WTC11 (cell line): ENCODE data around the gene ZNF582. TPM values are rescaled to one million over a fixed set of nuclear protein-coding genes. Genes with fewer than 3 reads are reported as not detected.

Source experiments
- ATAC-seq: fragments of 200-7000 bp; cut with Tn5 transposase; 2 replicates; pipeline ENCODE4 v1.10.0; 2021; ENCODE audit warnings: mild to moderate bottlenecking, moderate library complexity
- CTCF ChIA-PET: fragments of 300-600 bp; sonication (Branson Sonifier 250); formaldehyde crosslinking; loops from one replicate; lab custom pipeline; 2021; ENCODE audit warnings: antibody characterized with exemption; lab: Charles Lee
- POLR2A ChIA-PET: fragments of 350-600 bp; sonication (Branson Sonifier 250); formaldehyde crosslinking; loops from one replicate; lab custom pipeline; 2021; ENCODE audit warnings: antibody characterized with exemption; lab: Charles Lee
- DNase-seq: peaks from one replicate; pipeline ENCODE4 v3.0.0; 2021; ENCODE audit warnings: low spot score
- H3K27ac Mint-ChIP-seq: 2 replicates; pipeline ENCODE4 v1.8.0; 2021; ENCODE audit warnings: mixed read lengths
- H3K27me3 Mint-ChIP-seq: 2 replicates; pipeline ENCODE4 v1.8.0; 2021; ENCODE audit warnings: low read depth, mild to moderate bottlenecking, moderate library complexity, mixed read lengths
- H3K36me3 Mint-ChIP-seq: 2 replicates; pipeline ENCODE4 v1.8.0; 2021; ENCODE audit warnings: mixed read lengths
- H3K4me1 Mint-ChIP-seq: 2 replicates; pipeline ENCODE4 v1.8.0; 2022; ENCODE audit warnings: mixed read lengths
- H3K4me3 Mint-ChIP-seq: 2 replicates; pipeline ENCODE4 v1.8.0; 2021; ENCODE audit warnings: mild to moderate bottlenecking, moderate library complexity, mixed read lengths
- H3K9me3 Mint-ChIP-seq: 2 replicates; pipeline ENCODE4 v1.8.0; 2021; ENCODE audit warnings: mixed read lengths
- AR ChIP-seq: fragments of 250-450 bp; sonication (Bioruptor Pico); IDR thresholded peaks from 2 replicates; pipeline ENCODE4 v1.9.0; 2021; ENCODE audit warnings: mild to moderate bottlenecking
- ETV6 ChIP-seq: sonication (generic); formaldehyde crosslinking; IDR thresholded peaks from 2 replicates; pipeline ENCODE4 v1.8.1; 2022; ENCODE audit warnings: mild to moderate bottlenecking, missing genetic modification reagents
- GTF2I ChIP-seq: fragments of 250-450 bp; sonication (Bioruptor Pico); conservative IDR thresholded peaks from 2 replicates; pipeline ENCODE4 v1.4.0; 2021; ENCODE audit warnings: mild to moderate bottlenecking
- KAT7 ChIP-seq: sonication (generic); formaldehyde crosslinking; IDR thresholded peaks from 2 replicates; pipeline ENCODE4 v1.8.1; 2023; ENCODE audit warnings: missing genetic modification reagents, mild to moderate bottlenecking, borderline replicate concordance
- NFATC4 ChIP-seq: fragments of 250-450 bp; sonication (Bioruptor Pico); IDR thresholded peaks from 2 replicates; pipeline ENCODE4 v1.9.0; 2021; ENCODE audit warnings: mild to moderate bottlenecking
- NR3C1 ChIP-seq: sonication (generic); formaldehyde crosslinking; conservative IDR thresholded peaks from 2 replicates; pipeline ENCODE4 v1.8.1; 2023; ENCODE audit warnings: low read depth, mild to moderate bottlenecking, missing genetic modification reagents
- OVOL2 ChIP-seq: fragments of 250-450 bp; sonication (Bioruptor Pico); IDR thresholded peaks from 2 replicates; pipeline ENCODE4 v1.9.0; 2021; ENCODE audit warnings: mild to moderate bottlenecking, borderline replicate concordance
- RELA ChIP-seq: sonication (generic); formaldehyde crosslinking; IDR thresholded peaks from 2 replicates; pipeline ENCODE4 v1.8.1; 2022; ENCODE audit warnings: missing genetic modification reagents, mild to moderate bottlenecking, borderline replicate concordance
- RORB ChIP-seq: fragments of 250-450 bp; sonication (Bioruptor Pico); IDR thresholded peaks from 2 replicates; pipeline ENCODE4 v1.9.0; 2021; ENCODE audit warnings: mild to moderate bottlenecking
- TCF7 ChIP-seq: sonication (generic); formaldehyde crosslinking; IDR thresholded peaks from 2 replicates; pipeline ENCODE4 v1.8.0; 2022; ENCODE audit warnings: mild to moderate bottlenecking, low read depth, missing genetic modification reagents, moderate library complexity
- ZBTB21 ChIP-seq: sonication (generic); formaldehyde crosslinking; IDR thresholded peaks from 2 replicates; pipeline ENCODE4 v1.8.1; 2023; ENCODE audit warnings: mild to moderate bottlenecking, missing genetic modification reagents, borderline replicate concordance
- ZNF263 ChIP-seq: sonication (generic); formaldehyde crosslinking; IDR thresholded peaks from 2 replicates; pipeline ENCODE4 v1.8.1; 2022; ENCODE audit warnings: low read depth, mild to moderate bottlenecking, moderate library complexity, missing genetic modification reagents
- ZNF512 ChIP-seq: sonication (generic); formaldehyde crosslinking; IDR thresholded peaks from 2 replicates; pipeline ENCODE4 v1.8.1; 2022; ENCODE audit warnings: missing genetic modification reagents, borderline replicate concordance
- total RNA-seq: library from RNA; stranded (reverse); gene quantifications from 3 replicates; pipeline ENCODE4 v1.2.3, GENCODE V29; 2021
- TF ChIP-seq, protein P1 (sequence below): sonication (generic); formaldehyde crosslinking; IDR thresholded peaks from 2 replicates; pipeline ENCODE4 v1.8.0; 2022; ENCODE audit warnings: mild to moderate bottlenecking, missing genetic modification reagents
- TF ChIP-seq, protein P2 (sequence below): sonication (generic); formaldehyde crosslinking; IDR thresholded peaks from 2 replicates; pipeline ENCODE4 v1.8.0; 2022; ENCODE audit warnings: missing genetic modification reagents
- TF ChIP-seq, protein P3 (sequence below): sonication (generic); formaldehyde crosslinking; IDR thresholded peaks from 2 replicates; pipeline ENCODE4 v1.8.0; 2023; ENCODE audit warnings: mild to moderate bottlenecking, missing genetic modification reagents
- TF ChIP-seq, protein P4 (sequence below): sonication (generic); formaldehyde crosslinking; IDR thresholded peaks from 2 replicates; pipeline ENCODE4 v1.8.1; 2022; ENCODE audit warnings: mild to moderate bottlenecking, moderate library complexity, missing genetic modification reagents

ZNF582 gene
- total RNA-seq, 1 experiment from 2014 or later = 3.5 TPM

DNA sequence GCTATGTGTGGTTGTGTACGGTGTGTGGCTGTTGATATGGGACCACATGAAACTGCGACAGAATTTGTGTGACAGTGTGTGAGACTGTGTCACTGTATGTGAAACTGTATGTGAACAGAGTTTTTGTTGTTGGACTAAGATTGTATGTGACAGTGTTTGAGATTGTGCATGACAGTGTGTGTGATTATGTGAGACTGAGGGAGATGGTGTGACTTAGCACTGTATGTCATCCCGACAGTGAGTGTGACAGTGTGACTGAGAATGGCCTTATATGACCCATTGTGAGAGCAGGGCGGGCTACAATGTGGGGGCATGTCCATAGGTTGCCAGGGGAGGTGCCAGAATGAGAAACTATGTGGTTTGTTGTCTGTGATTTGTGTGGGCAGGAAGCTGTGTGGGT, 11.7 kb upstream of the ZNF582 start:
- DNase-seq (no peak), ATAC-seq (no peak)
- POLR2A ChIA-PET = no interaction called here
- peak overlapping the region; percentile 90 for H3K4me3 Mint-ChIP-seq
- peaks cover 58% of the 10 kb centered on the region for H3K9me3 Mint-ChIP-seq
- H3K27me3 Mint-ChIP-seq = no peaks in the 10 kb centered on the region
- no peak overlapping the region for H3K27ac Mint-ChIP-seq
- H3K4me1 Mint-ChIP-seq = peaks cover 25% of the 10 kb centered on the region
- CTCF ChIA-PET = no interaction called here
- TF ChIP-seq AR (CRISPR knock-in tag) = no peak
- no peak for TF ChIP-seq ZNF263
- TF ChIP-seq, protein P1, sequence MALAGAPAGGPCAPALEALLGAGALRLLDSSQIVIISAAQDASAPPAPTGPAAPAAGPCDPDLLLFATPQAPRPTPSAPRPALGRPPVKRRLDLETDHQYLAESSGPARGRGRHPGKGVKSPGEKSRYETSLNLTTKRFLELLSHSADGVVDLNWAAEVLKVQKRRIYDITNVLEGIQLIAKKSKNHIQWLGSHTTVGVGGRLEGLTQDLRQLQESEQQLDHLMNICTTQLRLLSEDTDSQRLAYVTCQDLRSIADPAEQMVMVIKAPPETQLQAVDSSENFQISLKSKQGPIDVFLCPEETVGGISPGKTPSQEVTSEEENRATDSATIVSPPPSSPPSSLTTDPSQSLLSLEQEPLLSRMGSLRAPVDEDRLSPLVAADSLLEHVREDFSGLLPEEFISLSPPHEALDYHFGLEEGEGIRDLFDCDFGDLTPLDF = no peak
- no peak for TF ChIP-seq RELA (CRISPR knock-in tag)
- TF ChIP-seq ZBTB21 (CRISPR knock-in tag) = no peak
- TF ChIP-seq GTF2I (CRISPR knock-in tag) = no peak
- TF ChIP-seq ETV6 (CRISPR knock-in tag) = no peak
- TF ChIP-seq OVOL2 = no peak
- TF ChIP-seq TCF7 (CRISPR knock-in tag) = no peak
- TF ChIP-seq NFATC4 = no peak
- no peak for TF ChIP-seq KAT7
- TF ChIP-seq, protein P2, sequence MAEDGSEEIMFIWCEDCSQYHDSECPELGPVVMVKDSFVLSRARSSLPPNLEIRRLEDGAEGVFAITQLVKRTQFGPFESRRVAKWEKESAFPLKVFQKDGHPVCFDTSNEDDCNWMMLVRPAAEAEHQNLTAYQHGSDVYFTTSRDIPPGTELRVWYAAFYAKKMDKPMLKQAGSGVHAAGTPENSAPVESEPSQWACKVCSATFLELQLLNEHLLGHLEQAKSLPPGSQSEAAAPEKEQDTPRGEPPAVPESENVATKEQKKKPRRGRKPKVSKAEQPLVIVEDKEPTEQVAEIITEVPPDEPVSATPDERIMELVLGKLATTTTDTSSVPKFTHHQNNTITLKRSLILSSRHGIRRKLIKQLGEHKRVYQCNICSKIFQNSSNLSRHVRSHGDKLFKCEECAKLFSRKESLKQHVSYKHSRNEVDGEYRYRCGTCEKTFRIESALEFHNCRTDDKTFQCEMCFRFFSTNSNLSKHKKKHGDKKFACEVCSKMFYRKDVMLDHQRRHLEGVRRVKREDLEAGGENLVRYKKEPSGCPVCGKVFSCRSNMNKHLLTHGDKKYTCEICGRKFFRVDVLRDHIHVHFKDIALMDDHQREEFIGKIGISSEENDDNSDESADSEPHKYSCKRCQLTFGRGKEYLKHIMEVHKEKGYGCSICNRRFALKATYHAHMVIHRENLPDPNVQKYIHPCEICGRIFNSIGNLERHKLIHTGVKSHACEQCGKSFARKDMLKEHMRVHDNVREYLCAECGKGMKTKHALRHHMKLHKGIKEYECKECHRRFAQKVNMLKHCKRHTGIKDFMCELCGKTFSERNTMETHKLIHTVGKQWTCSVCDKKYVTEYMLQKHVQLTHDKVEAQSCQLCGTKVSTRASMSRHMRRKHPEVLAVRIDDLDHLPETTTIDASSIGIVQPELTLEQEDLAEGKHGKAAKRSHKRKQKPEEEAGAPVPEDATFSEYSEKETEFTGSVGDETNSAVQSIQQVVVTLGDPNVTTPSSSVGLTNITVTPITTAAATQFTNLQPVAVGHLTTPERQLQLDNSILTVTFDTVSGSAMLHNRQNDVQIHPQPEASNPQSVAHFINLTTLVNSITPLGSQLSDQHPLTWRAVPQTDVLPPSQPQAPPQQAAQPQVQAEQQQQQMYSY (CRISPR knock-in tag) = no peak
- no peak for TF ChIP-seq ZNF512 (CRISPR knock-in tag)
- TF ChIP-seq, protein P3, sequence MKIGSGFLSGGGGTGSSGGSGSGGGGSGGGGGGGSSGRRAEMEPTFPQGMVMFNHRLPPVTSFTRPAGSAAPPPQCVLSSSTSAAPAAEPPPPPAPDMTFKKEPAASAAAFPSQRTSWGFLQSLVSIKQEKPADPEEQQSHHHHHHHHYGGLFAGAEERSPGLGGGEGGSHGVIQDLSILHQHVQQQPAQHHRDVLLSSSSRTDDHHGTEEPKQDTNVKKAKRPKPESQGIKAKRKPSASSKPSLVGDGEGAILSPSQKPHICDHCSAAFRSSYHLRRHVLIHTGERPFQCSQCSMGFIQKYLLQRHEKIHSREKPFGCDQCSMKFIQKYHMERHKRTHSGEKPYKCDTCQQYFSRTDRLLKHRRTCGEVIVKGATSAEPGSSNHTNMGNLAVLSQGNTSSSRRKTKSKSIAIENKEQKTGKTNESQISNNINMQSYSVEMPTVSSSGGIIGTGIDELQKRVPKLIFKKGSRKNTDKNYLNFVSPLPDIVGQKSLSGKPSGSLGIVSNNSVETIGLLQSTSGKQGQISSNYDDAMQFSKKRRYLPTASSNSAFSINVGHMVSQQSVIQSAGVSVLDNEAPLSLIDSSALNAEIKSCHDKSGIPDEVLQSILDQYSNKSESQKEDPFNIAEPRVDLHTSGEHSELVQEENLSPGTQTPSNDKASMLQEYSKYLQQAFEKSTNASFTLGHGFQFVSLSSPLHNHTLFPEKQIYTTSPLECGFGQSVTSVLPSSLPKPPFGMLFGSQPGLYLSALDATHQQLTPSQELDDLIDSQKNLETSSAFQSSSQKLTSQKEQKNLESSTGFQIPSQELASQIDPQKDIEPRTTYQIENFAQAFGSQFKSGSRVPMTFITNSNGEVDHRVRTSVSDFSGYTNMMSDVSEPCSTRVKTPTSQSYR (CRISPR knock-in tag) = no peak
- no peak for TF ChIP-seq NR3C1 (CRISPR knock-in tag)
- TF ChIP-seq RORB (CRISPR knock-in tag) = no peak
- TF ChIP-seq, protein P4, sequence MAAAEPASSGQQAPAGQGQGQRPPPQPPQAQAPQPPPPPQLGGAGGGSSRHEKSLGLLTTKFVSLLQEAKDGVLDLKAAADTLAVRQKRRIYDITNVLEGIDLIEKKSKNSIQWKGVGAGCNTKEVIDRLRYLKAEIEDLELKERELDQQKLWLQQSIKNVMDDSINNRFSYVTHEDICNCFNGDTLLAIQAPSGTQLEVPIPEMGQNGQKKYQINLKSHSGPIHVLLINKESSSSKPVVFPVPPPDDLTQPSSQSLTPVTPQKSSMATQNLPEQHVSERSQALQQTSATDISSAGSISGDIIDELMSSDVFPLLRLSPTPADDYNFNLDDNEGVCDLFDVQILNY (CRISPR knock-in tag) = no peak
- H3K36me3 Mint-ChIP-seq = peaks cover 52% of the 10 kb centered on the region
